GM18907 (cell line): ENCODE results near the gene SPDYC.

Experiments used
- ATAC-seq: cut with Tn5 transposase; IDR thresholded peaks from one replicate; pipeline ENCODE4 v1.9.1; 2021; ENCODE audit warnings: mild to moderate bottlenecking, moderate library complexity; ENCODE audit not compliant: unreplicated experiment

The SPDYC gene

DNA sequence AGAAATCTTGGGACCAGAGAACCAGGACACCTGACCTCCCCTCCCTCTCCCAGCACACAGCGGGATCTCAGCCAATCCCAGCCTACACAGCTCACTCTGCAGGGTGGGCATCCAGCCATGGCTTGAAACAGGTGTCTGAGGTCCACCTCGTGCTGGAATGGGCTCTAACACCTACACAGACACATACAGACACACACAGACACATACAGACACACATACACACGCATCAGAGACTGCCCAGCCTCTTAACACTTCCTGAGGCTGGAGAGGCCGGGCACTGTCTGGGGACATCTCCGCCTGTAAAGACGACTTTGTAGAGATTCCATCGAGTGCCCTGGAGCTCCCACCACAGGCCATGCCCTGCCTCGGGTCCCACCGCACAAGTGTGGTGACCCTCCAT lies 48.4 kb downstream of the SPDYC start:
- ATAC-seq = no peak

DNA sequence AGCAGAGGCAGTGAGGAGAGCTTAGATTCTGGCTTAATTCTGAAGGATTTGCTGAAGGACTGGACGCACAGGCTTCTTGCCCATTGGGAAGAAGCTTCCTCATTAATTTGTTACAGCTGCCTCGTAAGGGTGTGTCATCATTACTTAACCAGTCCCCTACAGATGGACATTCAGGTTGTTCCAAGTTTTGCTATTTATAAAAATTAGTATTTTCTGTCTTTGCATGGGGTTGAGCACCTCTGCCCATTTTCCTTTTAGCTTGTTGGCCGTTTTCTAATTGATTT lies 49.8 kb downstream of the SPDYC start:
- ATAC-seq = no peak

- no peak for ATAC-seq
These were observed 51.0 kb downstream of the SPDYC start for GRCh38 chr11:65221026-65221425.
